HUES6 (cell line): ENCODE data around the gene GABRA6.
"Not testable (repeated sequence)": the region's sequence is repeated elsewhere in the genome, so short reads cannot be mapped to it uniquely, and the experiment has no call there.

ENCODE experiments used
- H3K27ac ChIP-seq: 2 replicates; pipeline ENCODE4 v1.7.0; 2013; ENCODE audit warnings: low read depth, mild to moderate bottlenecking, low read length, inconsistent platforms
- H3K27me3 ChIP-seq: 2 replicates; pipeline ENCODE4 v1.6.1; 2013; ENCODE audit warnings: low read length; ENCODE audit not compliant: control insufficient read depth, insufficient read depth
- H3K36me3 ChIP-seq: 2 replicates; pipeline ENCODE4 v1.6.1; 2013; ENCODE audit warnings: low read length; ENCODE audit not compliant: control insufficient read depth, insufficient read depth
- H3K4me1 ChIP-seq: 2 replicates; pipeline ENCODE4 v1.6.1; 2013; ENCODE audit warnings: low read length; ENCODE audit not compliant: control insufficient read depth, insufficient read depth
- H3K4me3 ChIP-seq: 2 replicates; pipeline ENCODE4 v1.5.1; 2013; ENCODE audit warnings: low read depth, low read length
- H3K9ac ChIP-seq: one replicate; pipeline ENCODE4 v1.6.1; 2013; ENCODE audit warnings: mild to moderate bottlenecking, low read length
- H3K9me3 ChIP-seq: 2 replicates; pipeline ENCODE4 v1.6.1; 2013; ENCODE audit warnings: low read depth, low read length; ENCODE audit not compliant: control insufficient read depth, insufficient read depth

Gene GABRA6

GRCh38 chr5:161685461-161685860 lies at the start of gene GABRA6:
Gene GABRA6 (plus strand): TSS chr5:161685721. CDS start chr5:161685990, 269 bp downstream.
- no peak within 1 kb of the TSS for H3K4me3 ChIP-seq
- H3K36me3 ChIP-seq = no peaks in the 10 kb centered on the region
- H3K9me3 ChIP-seq = no peaks in the 10 kb centered on the region
- H3K9ac ChIP-seq = no peak within 1 kb of the TSS
- no peaks in the 10 kb centered on the region for H3K27me3 ChIP-seq
- no peak within 1 kb of the TSS for H3K27ac ChIP-seq
- H3K4me1 ChIP-seq = peaks cover 4% of the 10 kb centered on the region; the same call in 1 of the 2 replicates

GRCh38 chr5:161637591-161637990 lies 47.9 kb upstream of the GABRA6 start:
- no peak overlapping the region for H3K9ac ChIP-seq
- H3K4me3 ChIP-seq = no peak overlapping the region
- H3K4me1 ChIP-seq = no peaks in the 10 kb centered on the region
- no peaks in the 10 kb centered on the region for H3K27me3 ChIP-seq
- no peak overlapping the region for H3K27ac ChIP-seq
- no peaks in the 10 kb centered on the region for H3K36me3 ChIP-seq
- no peaks in the 10 kb centered on the region for H3K9me3 ChIP-seq

- H3K27me3 ChIP-seq = no peaks in the 10 kb centered on the region
- H3K36me3 ChIP-seq = no peaks in the 10 kb centered on the region
- H3K9ac ChIP-seq = no peak overlapping the region
- H3K4me3 ChIP-seq = no peak overlapping the region
- no peak overlapping the region for H3K27ac ChIP-seq
- H3K9me3 ChIP-seq = no peaks in the 10 kb centered on the region
- no peaks in the 10 kb centered on the region for H3K4me1 ChIP-seq
Observed at GRCh38 chr5:161641444-161641843, 44.1 kb upstream of the GABRA6 start.

- Histone ChIP-seq H3K4me1 (no peaks in the 10 kb centered on the region), H3K9ac (no peak overlapping the region), H3K27ac (no peak overlapping the region), H3K27me3 (no peaks in the 10 kb centered on the region), H3K9me3 (no peaks in the 10 kb centered on the region), H3K36me3 (no peaks in the 10 kb centered on the region), H3K4me3 (no peak overlapping the region)
Observed at GRCh38 chr5:161645264-161645663, 40.3 kb upstream of the GABRA6 start.

GRCh38 chr5:161651926-161652325 lies 33.6 kb upstream of the GABRA6 start:
- not testable (repeated sequence) for H3K27ac ChIP-seq, H3K36me3 ChIP-seq, H3K4me1 ChIP-seq, H3K9ac ChIP-seq, H3K4me3 ChIP-seq, H3K27me3 ChIP-seq
- peaks cover 19% of the 10 kb centered on the region for H3K9me3 ChIP-seq

GRCh38 chr5:161660806-161661205 lies 24.7 kb upstream of the GABRA6 start:
- Histone ChIP-seq H3K36me3 (no peaks in the 10 kb centered on the region), H3K4me1 (no peaks in the 10 kb centered on the region), H3K27me3 (no peaks in the 10 kb centered on the region), H3K27ac (no peak overlapping the region), H3K4me3 (no peak overlapping the region), H3K9ac (no peak overlapping the region), H3K9me3 (peaks cover 1% of the 10 kb centered on the region; the same call in 1 of the 2 replicates)

GRCh38 chr5:161663431-161663830 lies 22.1 kb upstream of the GABRA6 start:
- Histone ChIP-seq H3K4me3 (no peak overlapping the region), H3K27ac (no peak overlapping the region), H3K36me3 (no peaks in the 10 kb centered on the region), H3K9me3 (no peaks in the 10 kb centered on the region), H3K9ac (no peak overlapping the region), H3K4me1 (no peaks in the 10 kb centered on the region), H3K27me3 (no peaks in the 10 kb centered on the region)

GRCh38 chr5:161676103-161676502 lies 9.4 kb upstream of the GABRA6 start:
- H3K36me3 ChIP-seq = no peaks in the 10 kb centered on the region
- no peaks in the 10 kb centered on the region for H3K4me1 ChIP-seq
- no peak overlapping the region for H3K27ac ChIP-seq
- H3K4me3 ChIP-seq = no peak overlapping the region
- no peaks in the 10 kb centered on the region for H3K27me3 ChIP-seq
- H3K9me3 ChIP-seq = no peaks in the 10 kb centered on the region
- H3K9ac ChIP-seq = no peak overlapping the region

- Histone ChIP-seq H3K9ac (no peak overlapping the region), H3K27me3 (no peaks in the 10 kb centered on the region), H3K9me3 (no peaks in the 10 kb centered on the region), H3K4me3 (no peak overlapping the region), H3K4me1 (peaks cover 4% of the 10 kb centered on the region; the same call in 1 of the 2 replicates), H3K36me3 (no peaks in the 10 kb centered on the region), H3K27ac (no peak overlapping the region)
Observed at GRCh38 chr5:161686149-161686548, 628 bp downstream of the GABRA6 start.

GRCh38 chr5:161686881-161687280 lies 1.4 kb downstream of the GABRA6 start:
- H3K27me3 ChIP-seq = no peaks in the 10 kb centered on the region
- no peak overlapping the region for H3K4me3 ChIP-seq
- H3K36me3 ChIP-seq = no peaks in the 10 kb centered on the region
- no peak overlapping the region for H3K9ac ChIP-seq
- no peak overlapping the region for H3K27ac ChIP-seq
- H3K4me1 ChIP-seq = peaks cover 4% of the 10 kb centered on the region; the same call in 1 of the 2 replicates
- no peaks in the 10 kb centered on the region for H3K9me3 ChIP-seq

- H3K9me3 ChIP-seq = no peaks in the 10 kb centered on the region
- H3K4me1 ChIP-seq = peaks cover 4% of the 10 kb centered on the region; the same call in 1 of the 2 replicates
- no peak overlapping the region for H3K27ac ChIP-seq
- H3K4me3 ChIP-seq = no peak overlapping the region
- no peaks in the 10 kb centered on the region for H3K27me3 ChIP-seq
- H3K36me3 ChIP-seq = no peaks in the 10 kb centered on the region
- H3K9ac ChIP-seq = no peak overlapping the region
Observed at GRCh38 chr5:161687316-161687715, 1.8 kb downstream of the GABRA6 start.

- Histone ChIP-seq H3K27me3 (no peaks in the 10 kb centered on the region), H3K9ac (no peak overlapping the region), H3K27ac (no peak overlapping the region), H3K36me3 (no peaks in the 10 kb centered on the region), H3K9me3 (no peaks in the 10 kb centered on the region), H3K4me3 (no peak overlapping the region), H3K4me1 (no peaks in the 10 kb centered on the region)
Observed at GRCh38 chr5:161691911-161692310, 6.4 kb downstream of the GABRA6 start.
